ENCODE measurements around the gene IL9. TPM values are rescaled to one million over a fixed set of nuclear protein-coding genes. Genes with fewer than 3 reads are reported as not detected.
"Not testable (repeated sequence)": the region's sequence is repeated elsewhere in the genome, so short reads cannot be mapped to it uniquely, and the experiment has no call there.

Gene IL9
- total RNA-seq, 1 experiment from 2014 or later: not detected

DNA sequence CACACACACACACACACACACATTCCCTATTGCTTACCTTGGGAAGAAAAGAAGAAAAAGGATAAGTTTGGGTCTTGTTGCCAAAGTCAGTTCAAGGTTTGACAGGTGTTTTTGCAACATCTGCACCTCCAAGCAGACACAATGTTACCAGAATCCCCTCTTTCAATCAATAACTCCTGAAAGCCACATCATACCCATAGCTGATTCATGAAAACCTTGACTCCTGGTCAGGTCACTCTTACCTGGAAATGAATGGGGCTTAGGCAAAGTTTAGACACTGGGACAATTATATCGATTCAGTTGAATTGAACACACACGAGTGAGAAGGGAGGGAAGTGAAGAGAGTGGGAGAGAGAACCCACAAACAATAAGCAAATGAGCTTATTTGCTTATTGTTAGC is 27.0 kb downstream of the IL9 start:
- no peak for DNase-seq (ENCODE audit: low read depth)

DNA sequence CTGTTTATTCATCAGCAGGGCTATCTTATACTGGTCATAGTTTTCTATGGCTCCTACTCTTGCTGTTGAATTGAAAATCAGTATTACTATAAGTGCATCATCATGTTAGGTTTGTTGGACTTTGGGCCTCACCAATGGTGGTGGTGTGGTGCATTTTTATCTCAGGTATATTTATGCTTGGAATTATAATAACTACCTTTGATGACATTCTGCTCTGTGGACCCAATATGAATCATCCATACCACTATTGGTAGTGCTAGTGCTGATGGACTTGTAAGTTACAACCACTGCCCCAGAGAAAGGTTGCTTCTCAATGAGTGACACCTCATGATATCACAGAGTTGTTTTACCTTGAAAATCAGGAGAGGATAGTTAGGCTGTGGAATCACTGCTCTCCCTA is 28.0 kb downstream of the IL9 start:
- DNase-seq (ENCODE audit: low read depth): no peak

DNA sequence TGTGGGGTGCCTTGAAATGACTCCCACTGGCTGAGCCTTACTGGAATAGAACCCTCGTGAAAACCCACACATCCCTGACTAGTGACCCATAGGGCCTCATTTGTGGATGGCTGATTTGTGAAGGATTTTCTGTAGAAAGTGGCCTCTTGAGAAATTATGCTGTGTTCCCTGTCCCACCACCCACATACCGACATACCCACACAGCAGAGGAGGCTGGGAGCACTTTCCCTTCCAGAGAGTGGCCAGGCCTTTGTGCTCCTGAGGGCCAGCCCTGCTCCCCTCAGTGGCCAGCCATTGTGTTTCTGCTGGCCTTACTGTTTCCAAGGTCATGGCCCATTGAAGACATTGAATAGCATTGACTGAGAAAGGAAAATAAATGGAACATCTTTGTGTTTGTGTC is 29.6 kb downstream of the IL9 start:
- DNase-seq (ENCODE audit: low read depth): no peak

DNA sequence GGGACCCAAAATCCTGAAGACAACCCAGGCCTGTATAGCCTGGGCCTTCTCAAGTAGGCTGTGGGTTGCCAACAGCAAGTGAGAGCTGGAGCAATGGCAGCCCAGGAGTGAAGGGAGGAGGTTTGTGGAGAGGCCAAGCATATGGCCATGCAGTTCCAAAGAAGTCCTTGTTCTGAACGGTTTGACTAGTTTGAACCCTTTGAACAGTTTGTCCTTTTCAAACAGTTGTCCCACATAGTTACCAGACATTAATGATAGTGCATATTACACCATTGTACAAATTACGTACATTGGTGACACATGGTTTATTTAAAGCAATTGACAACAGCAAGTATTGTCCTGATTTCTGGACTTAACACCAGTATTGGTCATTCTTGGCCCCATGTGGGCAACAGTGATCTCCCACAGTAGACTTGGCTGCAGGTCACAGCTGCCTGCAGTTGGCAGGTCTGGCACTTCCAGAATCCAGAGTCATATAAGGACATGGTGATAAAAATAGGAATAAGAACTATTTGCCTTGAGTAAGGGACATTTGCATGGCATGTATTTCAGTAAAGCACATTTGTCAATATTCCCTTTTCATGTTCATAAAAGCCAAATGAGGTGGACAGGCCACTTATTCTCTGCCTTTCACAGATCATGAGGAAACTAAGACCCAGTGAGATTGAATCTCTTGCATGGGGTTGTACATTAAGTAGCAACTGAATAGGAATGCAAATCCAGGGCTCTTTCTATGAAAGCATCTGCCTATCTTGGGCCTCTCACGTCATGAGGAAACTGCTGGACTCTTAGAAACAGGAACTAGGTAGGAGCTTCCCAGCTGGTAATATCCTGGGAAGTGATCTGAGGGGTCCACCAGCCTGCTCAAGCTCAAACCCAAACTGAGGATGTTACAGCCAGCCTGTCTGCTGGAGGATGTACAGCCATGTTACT is 30.9 kb downstream of the IL9 start:
- DNase-seq (ENCODE audit: low read depth): no peak

DNA sequence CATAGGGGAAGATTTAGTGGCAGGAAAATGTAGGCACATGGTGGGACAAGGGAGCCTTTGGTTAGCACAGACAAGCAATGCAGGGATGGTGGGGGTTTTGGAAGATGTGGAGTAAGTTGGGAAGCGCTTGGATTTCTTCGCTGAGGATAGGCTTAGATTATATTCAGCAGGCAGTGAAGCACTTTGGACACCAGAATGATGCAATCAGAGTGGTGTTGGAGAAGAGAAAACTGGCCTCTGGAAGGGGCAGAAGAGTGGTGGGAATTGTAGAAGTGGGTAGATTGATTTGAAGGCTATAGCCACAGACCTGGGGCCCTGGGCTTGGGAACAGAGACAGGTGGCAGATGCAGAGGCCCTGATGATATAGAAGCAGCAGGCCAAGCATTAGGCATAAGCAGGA is 32.9 kb downstream of the IL9 start:
- no peak for DNase-seq (ENCODE audit: low read depth)

DNA sequence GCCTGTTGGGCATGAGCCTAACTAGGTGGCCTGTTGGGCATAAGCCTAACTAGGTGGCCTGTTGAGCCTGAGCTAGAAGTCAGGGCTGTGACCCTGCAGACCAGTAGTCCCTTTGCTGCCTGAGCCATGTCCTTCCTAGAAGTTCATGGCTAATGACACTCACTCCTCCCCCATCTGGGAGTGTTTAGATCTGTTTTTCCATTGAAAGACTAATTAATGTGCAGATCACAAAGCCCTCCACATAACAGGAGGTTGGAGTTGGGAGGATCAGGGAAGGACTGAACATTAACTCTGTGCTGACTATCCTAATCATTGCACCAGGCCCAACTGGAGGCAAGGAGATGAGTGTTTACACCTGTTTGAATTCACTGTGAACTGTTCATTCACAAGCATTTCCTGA is 33.6 kb downstream of the IL9 start:
- no peak for DNase-seq (ENCODE audit: low read depth)

DNA sequence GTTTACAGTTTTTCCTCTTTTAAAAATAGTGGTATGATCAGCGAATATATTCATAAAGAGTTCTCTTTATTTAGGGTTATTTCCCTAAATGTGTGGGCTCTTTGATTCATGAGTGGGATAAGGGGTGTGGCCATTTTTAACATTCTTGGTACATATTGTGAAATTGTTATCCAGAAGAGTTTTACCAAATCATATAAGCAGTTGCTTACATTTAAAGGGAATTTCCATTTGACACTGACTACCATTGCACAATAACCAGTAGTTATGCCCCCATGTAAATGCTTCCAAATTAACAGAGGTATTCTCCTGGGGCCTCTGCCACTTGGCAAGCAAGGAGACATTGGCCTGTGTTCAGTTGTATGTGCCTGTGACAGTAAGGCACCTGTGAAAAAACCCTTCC is 34.0 kb downstream of the IL9 start:
- DNase-seq (ENCODE audit: low read depth): no peak

DNA sequence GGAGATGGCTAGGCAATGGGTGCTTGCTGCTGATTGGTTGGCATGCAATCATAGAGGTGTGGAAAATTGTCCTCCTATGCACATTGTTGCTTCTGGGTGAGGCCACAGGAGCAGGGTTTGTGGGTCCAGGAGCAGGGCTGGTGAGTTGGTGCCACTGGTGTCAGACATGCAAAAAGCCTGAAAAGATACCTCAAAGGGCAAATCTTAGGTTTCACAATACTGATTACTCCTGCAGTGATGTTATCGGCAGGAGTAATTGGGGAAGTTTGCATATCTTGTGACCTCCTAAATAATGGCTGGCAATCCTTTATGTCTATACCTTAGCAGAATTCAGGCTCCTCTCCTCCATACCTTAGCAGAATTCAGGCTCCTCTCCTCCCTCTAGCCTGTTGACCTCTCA is 36.0 kb downstream of the IL9 start:
- no peak for DNase-seq (ENCODE audit: low read depth)

DNA sequence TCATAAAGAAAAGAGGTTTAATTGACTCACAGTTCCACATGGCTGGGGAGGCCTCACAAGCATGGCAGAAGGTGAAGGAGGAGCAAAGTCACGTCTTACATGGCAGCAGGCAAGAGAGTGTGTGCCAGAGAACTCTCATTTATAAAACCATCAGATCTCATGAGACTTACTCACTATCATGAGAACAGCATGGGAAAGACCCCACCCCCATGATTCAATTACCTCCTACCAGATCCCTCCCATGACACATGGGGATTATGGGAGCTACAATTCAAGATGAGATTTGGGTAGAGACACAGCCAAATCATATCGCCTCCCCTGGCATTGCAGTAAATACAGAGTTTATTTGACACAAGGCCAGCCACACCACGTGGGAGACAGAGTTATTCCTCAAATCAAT is 36.5 kb downstream of the IL9 start:
- not testable (repeated sequence) for DNase-seq (ENCODE audit: low read depth)

DNA sequence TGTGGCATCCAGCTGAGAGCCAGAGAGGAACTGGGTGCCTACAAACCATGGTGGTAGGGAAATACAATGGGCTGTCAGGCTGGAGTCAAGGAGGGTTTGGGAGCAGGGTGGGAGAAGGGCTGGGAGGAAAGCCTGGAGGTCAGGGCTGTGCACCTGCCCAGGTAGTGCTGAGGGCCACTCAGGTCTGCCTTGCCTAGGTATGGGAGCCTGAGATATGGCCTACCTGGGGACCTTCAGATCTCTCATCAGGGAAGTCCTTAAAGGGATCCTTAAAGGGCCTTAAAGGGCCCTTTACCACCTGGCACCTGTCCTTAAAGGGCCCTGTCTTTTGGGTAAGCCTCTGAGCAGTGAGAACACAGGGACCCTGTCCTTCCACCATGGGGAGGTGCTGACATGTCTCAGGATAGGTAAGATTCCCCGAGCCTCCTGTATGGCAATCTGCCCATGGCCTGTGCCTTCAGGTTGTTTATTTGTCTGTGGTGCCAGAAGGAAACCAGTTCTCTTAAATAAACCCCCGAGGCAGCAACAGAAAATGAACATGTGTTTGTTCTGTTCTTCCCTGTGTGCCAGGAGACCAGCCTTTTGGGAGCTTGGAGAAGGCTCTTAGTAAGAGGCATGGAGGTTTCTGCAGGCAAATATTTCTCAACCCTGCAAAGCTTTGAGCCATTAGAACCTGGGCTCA is 37.9 kb downstream of the IL9 start:
- no peak for DNase-seq (ENCODE audit: low read depth)

DNA sequence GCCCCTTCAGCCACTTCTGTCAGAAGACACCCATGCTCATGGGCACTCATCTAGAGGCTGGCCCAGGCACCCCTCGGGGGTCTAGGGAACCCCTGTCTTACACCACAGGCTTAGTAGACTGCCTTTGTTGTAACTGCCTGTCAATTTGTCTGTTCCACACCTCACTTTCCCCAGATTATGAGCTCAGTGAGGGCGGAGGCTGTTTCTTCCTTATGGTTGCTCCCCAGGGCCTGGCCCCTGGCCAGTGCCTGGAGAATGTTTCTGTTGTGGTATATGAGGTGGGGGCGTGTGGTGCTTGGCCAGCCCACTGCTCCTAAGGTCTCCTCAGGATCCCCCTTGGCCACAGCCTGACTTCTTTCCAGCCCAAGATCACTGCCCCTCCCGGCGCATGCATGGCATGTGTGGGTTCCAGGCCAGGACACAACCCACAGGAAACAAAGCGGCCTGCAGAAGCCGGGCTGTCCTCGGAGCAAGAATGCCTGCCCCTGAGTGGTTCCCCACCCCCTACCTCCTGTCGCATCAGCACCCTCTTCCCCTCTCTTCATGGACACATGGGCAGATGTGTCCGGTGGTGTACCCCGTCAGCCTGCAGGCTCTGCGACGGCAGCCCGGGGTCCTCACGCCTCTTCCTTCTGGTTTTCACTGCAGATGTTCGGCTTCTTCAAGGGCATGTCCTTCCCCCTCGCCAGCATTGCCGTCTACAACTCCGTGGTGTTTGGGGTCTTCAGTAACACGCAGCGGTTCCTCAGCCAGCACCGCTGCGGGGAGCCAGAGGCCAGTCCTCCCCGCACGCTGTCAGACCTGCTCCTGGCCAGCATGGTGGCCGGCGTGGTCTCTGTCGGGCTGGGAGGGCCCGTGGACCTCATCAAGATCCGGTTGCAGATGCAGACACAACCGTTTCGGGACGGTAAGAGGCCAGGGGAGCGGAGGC is 43.5 kb downstream of the IL9 start:
- no peak for DNase-seq (ENCODE audit: low read depth)

DNA sequence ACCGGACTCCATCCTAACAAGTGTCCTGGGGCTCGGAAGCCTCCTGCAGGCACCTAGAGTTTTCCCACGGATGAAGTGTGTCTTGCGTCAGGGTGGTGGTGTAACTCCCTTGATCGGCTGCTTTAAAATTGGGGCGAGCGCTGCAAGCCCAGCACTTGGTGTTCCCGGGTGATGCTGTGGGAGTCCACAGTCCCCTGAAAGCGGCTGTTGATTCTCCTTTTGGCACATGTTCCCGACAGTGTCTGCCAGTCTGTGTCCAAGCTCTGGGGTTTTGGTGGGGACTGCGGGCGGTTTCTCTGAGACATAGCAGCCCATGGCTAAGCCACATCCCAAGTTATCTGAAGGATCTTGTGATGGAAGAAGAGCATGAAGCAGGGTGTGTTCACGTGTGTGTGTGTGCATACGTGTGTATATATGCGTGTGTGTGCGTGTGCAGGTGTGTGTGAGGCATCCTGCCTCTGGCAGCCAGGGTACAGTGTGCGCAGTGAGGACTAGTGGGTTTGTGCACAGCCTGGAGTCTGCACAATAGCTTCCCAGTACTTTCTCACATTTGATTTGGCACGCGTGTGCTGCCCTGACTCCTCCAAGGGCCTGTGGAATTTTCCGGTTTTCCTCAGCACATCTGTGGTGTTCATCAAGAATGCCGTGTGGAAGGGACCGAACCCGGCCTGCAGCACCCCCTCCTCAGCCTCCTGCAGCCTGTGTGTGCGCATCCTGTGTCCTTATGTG is 44.3 kb downstream of the IL9 start:
- DNase-seq (ENCODE audit: low read depth): no peak

DNA sequence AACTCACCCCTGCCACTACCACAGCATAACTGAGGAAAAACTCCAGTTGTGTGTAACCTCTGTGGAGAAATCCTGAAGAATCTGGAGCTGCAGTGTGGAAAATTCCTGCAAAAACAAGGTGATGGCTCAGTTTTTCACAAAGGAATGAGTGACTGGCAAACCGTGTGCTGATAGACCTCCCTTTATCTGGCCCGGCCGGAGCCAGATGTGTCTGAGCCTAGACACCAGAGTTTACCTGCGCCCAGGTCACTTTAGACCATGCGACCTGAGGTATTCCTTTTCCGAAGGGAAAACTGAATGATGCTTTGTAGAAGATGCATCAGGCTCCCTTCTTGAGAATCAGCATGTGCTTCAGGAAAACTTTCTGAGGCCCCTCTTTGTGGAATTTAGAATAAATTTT is 45.0 kb downstream of the IL9 start:
- DNase-seq (ENCODE audit: low read depth): no peak

DNA sequence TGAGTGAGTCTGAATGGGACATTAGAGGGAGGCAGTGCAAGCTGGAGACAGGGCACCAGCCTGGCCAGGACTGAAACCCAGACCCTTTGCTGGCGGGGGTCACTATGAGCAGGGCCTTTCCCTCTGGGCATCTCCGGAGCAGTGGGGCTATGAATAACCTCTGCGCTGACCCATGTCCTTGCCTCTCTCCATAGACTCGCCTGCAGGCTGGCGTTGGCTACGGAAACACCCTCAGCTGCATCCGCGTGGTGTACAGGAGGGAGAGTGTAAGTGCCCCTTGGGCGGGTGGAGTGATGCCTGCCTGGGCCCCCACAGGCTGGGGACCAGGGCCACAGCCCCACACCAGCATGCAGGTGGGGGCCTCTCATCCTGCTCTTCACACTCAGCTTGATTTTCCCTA is 45.4 kb downstream of the IL9 start:
- DNase-seq (ENCODE audit: low read depth): no peak

DNA sequence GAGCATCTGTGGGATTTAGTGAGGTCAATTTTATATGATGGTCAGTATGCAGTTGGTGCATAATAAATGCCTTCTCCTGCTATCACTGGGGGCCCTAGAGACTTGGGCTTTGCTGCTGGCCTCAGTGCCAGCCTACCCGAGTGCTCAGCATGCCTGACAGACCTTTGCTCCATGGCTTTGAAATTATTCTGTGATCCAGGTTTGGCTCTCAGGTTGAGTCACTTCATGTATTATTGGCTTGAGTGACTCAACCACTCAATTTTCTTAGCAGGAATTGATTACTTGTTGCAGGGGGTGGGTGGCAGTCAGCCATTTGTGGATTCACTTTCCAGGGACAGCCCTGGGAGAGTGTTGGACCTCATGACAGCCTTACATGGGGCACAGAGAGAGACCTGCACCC is 47.7 kb downstream of the IL9 start:
- no peak for DNase-seq (ENCODE audit: low read depth)

DNA sequence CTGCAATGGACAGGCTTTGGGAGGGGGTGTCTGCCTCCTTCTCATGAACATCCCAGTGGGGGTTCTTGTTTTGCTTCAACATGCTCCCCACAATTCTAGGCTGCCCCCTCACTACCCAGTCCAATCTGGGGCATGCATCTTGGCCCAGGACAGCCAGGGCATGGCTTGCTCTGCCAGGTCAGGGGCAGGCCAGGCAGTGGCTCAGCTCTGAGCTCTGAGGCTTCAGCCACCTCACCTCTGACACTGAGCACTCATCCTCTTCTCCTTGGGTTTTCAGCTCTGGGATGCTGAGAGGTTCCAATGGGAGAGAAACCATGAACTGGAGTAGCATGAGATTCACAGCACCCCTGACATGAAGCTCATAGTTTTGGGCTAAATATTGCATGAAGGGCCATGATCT is 49.3 kb downstream of the IL9 start:
- no peak for DNase-seq (ENCODE audit: low read depth)

DNA sequence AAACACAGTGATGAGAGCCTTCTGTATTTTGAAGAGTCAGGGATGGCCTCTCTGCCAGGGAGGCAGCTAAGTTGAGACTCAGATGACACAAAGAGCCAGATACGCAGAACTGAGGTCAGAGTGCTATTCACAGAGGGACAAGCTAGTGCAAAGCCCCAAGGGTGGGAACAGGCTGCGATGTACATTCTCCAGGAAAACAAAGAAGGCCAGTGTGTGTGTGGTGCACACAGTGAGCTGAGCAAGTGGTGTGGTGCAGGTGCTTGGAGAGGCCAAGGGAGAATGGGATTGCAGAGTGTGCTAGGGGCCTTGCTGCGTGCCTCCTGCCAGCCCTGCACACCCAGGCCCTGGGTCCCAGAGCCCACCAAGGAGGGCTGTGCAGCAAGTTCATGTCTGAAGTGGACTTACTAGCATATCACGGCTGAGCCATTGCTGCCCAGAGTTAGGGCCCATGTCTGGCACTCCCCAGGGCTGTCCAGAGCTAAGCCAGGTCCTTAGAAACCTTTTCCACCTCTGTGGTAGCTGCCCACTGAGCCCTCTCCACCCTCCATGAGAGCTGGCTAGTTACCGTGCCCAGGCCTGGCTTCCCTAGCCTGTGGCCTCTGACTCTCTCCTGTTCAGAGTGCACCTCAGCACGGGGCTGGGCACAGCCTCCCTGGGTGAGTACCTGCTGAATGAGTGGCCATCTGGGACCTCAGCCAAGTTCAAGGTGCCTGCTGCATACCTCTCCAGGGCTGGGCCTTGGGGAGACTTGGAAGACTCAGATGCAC is 51.9 kb downstream of the IL9 start:
- DNase-seq (ENCODE audit: low read depth): no peak

DNA sequence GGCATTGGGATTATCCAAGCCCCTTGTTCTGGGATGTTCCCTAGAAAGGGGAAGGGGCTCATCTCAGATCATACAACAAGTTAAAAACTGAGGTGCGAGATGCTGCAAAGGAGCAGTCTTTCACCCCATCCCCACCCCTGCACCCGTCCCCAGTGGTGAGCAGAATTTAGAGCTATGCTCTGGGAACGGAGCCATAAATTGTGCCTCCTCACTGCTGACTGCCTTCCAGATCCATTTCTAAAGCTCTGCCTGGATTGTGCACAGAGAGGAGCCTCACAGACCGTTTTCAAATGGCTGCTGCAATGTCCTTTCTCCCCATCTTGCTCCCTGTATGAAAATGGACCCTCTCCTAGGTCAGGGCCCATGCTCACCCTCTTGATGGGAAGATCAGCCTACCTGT is 52.9 kb downstream of the IL9 start:
- no peak for DNase-seq (ENCODE audit: low read depth)
